NCI-H2029 (cell line): ENCODE data around the gene BTBD19.
"Not testable (repeated sequence)": the region's sequence is repeated elsewhere in the genome, so short reads cannot be mapped to it uniquely, and the experiment has no call there.

ENCODE experiments used
- DNase-seq: peaks from one replicate; lab custom pipeline; 2025; lab: John Stamatoyannopoulos, UW

The BTBD19 gene

GRCh38 chr1:44787506-44787905 lies 20.8 kb upstream of the BTBD19 start:
- no peak for DNase-seq

GRCh38 chr1:44788120-44788860 lies 20.0 kb upstream of the BTBD19 start, which contains the start of gene BEST4:
Gene BEST4, minus strand, starts transcription at chr1:44788170. Its CDS starts 465 bp downstream, at chr1:44787705.
- DNase-seq: no peak

GRCh38 chr1:44790968-44791801 lies 17.1 kb upstream of the BTBD19 start:
- no peak for DNase-seq

GRCh38 chr1:44792736-44793502 lies 15.4 kb upstream of the BTBD19 start:
- DNase-seq: no peak

GRCh38 chr1:44797886-44798285 lies 10.4 kb upstream of the BTBD19 start:
- DNase-seq: not testable (repeated sequence)

GRCh38 chr1:44798481-44799365 lies 9.6 kb upstream of the BTBD19 start:
- peak; percentile 75 for DNase-seq

GRCh38 chr1:44799770-44800584 lies 8.3 kb upstream of the BTBD19 start, which contains the start of gene PLK3:
Gene PLK3, plus strand, starts transcription at chr1:44800377. Its CDS starts 87 bp downstream, at chr1:44800464.
- peak; percentile 99 for DNase-seq

- no peak for DNase-seq
Observed at GRCh38 chr1:44801491-44802305, 6.6 kb upstream of the BTBD19 start.

GRCh38 chr1:44802306-44803061 lies 5.8 kb upstream of the BTBD19 start:
- no peak for DNase-seq

- no peak for DNase-seq
Observed at GRCh38 chr1:44803062-44803311, 5.3 kb upstream of the BTBD19 start.

- DNase-seq: no peak
Observed at GRCh38 chr1:44803312-44804095, 4.8 kb upstream of the BTBD19 start.

GRCh38 chr1:44805311-44806024 lies 2.9 kb upstream of the BTBD19 start:
- DNase-seq: no peak

GRCh38 chr1:44806025-44806703 lies 2.2 kb upstream of the BTBD19 start:
- no peak for DNase-seq

GRCh38 chr1:44806704-44807363 lies 1.5 kb upstream of the BTBD19 start, which contains the start of gene DYNLT4:
Gene DYNLT4, minus strand, starts transcription at chr1:44807351. Its CDS starts 683 bp downstream, at chr1:44806668.
- no peak for DNase-seq

- peak; percentile 96 for DNase-seq
Observed at GRCh38 chr1:44807364-44808062, 810 bp upstream of the BTBD19 start.
